Fibroblast of the conjunctiva (primary cell): ENCODE measurements around the gene SLC24A3.

Source experiments
- DNase-seq: peaks from one replicate; pipeline ENCODE4 v3.0.0-alpha.2; 2010; ENCODE audit warnings: low read depth

The SLC24A3 gene

DNA sequence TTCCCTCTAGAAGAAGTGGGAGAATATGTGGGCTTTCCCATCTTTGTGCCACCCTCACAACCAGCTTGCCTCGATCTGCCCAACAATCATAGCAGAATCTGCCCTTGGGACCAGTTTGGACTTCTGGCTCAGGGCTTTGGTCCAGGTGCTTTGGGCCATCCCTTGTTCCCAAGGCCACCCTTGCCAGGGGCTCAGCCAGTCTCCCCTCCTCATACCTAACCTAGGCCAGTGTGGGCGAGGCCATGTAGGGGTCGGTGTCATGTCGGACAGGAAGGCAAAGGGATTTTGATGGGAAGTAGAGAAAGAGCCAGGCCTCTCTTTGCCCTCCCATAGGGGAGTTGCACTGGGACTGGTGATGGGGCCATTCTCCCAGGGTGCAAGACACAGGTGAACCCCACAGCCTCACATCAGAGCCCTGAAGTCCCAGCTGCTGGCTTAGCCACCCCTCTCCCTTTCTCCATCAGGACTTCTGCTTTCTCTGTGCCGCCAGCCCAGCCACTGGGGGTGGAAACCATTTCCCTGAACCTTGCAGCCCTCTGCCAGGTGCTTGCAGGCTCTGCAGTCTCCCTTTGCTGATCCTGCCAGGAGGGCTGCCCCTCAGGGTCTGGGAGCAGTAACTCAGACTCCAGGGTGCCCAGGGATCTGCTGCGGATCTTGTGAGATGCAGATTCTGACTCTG, 60.7 kb downstream of the SLC24A3 start:
- no peak for DNase-seq

DNA sequence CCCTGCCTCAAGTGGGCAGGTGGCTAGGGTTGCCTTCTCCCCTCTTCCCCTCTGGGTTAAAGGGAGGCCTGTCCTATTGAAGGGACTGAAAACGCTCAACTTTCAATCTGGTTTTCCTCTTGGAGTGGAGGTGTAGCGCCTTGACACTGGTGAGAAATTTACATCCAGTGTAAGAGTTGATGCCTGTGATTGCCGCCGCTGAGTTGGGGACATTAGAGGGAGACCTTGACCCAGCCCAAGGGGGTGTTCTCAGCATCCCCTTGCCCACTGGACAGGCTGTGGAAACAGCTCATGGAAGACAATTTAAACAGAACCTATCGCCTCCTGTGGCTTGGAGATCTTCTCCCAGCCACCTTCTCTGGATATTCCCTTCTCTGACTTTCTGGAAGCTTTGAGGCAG, 61.6 kb downstream of the SLC24A3 start:
- no peak for DNase-seq

DNA sequence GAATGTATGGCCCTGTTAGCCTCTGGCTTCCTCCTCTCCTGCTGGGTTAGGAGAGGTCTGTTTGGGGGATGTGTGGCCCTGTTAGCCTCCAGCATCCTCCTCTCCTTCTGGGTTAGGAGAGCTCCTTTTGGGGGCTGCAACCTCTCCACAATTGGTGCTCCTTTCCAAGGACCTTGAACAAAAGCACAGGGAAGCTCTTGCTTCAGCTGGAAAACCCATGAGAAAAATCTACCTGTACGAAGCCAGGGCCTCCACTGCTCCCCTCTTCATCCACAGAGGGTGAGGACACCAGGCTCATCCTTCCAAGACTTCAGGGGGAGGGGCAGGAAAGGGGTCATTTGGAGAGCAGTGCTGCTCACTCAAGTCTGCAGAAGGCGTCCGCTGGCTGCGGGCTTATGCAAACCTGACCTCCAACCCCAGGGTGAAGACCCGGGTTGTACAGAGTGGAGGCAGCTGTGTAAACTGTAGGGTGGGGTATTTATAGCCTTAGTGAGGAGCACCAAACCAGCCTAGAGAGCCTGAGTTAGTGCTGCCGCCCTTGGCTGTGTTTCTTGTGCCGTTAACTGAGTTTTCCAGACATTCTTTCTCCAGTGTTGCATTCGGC, 62.1 kb downstream of the SLC24A3 start:
- no peak for DNase-seq

DNA sequence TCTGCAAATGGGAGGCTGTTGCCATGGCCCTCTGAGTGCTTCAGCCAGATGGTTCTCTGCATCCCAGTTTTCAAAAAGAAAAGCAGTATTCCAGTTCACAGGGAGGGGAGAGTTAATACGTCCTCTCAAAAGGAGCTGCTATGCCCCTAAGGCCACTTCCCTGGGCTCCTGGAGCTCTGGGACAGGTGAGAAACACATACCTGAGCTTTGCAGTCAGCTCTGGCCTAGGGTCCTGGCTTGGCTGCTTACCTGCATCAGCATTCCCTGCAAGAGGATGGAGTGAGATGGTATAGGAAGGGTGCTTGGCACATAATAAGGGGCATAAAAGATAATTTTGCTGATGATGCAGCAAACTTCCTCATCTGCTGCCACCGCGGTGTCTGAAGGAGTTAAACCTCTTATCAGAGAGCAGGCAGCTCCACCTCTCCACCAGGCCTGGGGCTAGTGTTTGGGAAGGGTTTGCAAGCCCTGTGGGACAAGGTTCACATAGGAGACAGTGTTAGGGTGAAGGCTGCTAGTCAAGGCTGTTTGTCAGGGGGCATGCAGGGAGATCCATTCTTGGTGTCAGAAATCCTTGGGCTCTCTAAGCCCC, 62.7 kb downstream of the SLC24A3 start:
- no peak for DNase-seq

DNA sequence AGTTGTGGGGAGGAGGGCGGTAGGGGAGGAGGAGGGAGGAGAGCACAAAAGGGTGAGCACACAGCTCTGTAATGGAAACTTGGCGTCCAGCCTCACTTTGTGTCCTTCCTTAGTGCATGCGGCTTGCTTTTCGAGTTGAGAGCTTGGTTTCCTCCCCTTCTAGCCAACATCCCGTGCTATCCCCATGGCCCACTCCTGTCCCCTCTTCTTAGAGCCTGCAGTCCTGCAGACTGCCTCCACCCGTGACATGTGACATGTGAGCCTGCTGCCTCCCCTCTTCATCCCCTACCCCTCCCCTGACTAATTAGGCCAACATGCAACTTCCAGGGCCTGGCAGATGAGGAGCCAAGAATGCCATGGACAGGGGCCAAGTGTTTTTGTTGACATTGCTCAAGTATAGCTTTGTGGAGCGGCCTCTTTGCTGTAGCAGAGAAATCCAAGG, 63.2 kb downstream of the SLC24A3 start:
- DNase-seq, result peak; percentile 81

DNA sequence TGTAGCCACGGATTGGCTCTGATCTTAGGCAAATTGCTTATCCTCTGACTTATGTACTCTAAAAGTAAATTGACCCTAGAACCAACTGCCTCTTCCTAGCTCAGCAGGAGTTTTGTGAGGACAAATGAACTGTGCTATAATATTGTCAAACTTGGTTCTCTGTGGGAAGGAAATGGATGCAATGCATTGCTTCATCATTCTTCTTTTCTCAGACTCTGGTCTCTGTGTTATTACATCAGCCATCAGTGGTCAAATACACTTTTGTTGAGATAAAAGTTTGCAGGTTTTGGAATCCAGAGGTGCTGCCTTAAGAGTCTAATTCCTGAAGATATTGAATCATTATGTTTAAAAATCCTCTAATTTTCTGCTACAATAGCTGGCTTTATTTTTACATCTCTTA, 64.9 kb downstream of the SLC24A3 start:
- no peak for DNase-seq

DNA sequence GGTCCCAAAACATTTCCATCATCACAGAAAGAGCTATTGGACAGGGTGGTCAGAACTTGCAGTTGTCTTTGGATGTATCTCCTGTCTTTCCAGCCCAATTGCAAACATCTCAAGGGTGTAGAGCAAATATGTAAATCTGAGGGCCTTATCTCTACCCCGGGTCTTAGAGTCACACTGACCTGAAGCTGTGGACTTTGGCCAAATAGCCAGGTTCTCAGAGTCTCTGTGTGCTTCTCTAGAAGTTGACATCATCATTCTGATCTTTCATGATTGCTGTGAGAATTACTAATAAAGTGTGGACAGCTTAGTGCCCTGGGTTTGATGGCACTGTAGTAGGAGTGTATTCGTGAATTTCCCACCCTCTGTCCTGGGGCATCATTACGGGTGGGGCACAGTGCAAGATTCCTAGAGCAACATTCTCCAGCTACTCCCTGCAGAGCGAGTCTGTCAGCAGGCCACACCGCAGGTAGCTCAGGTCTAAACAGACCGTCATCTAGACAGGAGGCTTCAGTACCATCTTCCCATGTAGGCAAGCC, 71.1 kb downstream of the SLC24A3 start:
- DNase-seq, result no peak

DNA sequence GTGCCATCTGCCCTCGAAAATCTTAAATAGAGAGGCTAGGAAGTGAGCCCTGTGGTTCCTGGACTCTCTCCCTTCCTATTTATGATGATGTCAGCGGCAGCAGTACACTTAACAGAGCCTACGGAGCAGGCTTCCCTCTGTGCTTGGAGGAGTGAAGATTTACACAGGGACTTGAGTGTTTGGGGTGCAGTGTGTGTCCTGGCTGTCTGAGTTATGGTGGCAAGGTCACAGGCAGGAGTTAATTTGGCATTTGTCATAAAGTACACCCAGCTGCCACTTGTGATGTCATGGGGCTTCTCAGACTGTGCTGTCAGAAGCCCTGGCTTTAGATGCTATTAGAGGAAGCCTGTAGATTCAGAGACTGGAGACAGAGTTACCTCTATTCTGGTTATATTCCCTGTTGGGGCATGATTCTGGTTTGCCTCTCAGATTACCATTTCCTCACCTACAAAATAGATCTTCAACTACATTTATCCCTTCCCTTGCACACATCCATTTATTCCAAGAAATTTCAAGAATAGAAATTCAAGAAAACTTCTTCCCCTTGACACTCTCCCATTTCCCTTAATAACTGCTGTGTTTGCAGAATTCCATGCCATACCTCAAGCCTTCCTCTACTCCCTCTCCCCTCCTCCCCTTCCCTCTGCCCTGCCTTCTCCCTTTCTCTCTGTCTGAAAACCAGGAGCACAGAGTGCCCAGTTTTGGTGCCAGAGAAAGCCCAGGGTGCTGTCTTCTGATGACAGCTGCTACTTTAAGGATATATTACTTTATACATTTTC, 72.1 kb downstream of the SLC24A3 start:
- no peak for DNase-seq

DNA sequence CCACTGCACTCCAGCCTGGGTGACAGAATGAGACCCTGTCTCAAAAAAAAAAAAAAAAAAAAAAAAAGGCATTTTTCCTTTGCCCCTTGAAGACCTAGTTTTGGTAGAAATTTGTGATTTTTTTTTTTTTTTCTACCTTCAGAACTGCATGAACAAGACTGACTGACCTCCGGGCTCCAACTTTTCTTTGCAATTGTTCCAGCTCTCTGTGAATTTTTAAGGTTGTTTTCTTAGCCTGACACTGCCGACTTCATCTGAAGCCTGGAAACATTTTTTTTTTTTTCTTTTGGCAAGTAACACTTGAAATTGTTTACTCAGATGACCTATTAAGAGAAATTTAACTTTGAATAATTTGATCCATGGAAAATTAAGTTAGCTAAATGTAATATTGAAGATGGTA, 73.0 kb downstream of the SLC24A3 start:
- no peak for DNase-seq

DNA sequence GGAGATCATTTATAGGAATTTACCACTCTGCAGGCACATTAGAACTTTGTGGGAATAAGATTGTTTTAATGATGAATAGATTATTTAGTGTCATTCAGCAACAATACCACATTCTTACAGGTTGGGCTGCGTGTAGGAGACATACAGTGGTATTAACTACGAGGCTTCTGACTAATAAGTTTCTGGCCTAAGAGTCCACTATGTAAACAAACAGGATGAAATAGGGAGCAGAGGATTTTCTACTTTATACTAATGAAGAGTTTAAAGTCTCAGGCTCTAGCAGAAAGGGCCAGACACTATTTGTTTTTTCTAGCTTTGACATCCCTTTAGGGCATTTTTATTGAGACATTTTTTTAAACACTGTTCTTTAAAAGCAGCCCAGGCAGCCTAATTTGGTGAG, 75.6 kb downstream of the SLC24A3 start:
- DNase-seq, result no peak

DNA sequence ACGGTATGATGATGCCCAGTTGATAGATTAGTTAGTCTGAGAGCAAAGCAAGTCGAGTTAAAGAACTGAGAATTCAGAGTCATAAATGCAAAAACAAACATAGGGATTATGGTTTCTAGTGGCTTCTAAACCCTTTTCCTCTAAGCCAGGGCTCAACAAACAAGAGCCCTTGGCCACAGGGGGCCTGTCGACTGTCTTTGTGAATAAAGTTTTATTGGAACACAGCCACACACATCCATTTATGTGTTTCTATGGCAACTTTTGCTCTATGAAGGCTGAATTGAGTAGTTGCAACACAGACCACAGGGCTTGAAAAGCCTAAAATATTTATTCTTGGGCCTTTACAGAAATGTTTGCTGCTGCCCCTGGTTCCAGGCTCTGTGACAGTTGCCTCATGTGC, 76.2 kb downstream of the SLC24A3 start:
- no peak for DNase-seq

DNA sequence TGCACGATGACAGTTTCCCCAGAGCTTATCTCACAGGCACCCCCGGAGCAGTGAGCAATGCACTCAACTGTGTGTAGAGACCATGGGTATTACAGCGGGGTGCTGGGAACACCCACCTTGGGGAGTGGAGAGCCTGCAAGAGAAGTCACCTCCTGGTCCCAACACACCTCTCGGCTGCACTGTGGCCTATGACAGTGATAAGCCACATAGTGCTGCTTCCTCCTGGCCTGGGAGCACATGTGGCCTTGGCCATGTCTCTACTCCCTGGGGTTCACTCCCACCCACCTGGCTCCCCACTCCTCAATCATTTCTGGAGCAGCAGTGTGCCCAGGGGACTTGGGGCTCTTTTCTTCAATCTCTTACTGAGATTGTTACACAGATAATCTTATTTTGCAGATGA, 77.0 kb downstream of the SLC24A3 start:
- no peak for DNase-seq

DNA sequence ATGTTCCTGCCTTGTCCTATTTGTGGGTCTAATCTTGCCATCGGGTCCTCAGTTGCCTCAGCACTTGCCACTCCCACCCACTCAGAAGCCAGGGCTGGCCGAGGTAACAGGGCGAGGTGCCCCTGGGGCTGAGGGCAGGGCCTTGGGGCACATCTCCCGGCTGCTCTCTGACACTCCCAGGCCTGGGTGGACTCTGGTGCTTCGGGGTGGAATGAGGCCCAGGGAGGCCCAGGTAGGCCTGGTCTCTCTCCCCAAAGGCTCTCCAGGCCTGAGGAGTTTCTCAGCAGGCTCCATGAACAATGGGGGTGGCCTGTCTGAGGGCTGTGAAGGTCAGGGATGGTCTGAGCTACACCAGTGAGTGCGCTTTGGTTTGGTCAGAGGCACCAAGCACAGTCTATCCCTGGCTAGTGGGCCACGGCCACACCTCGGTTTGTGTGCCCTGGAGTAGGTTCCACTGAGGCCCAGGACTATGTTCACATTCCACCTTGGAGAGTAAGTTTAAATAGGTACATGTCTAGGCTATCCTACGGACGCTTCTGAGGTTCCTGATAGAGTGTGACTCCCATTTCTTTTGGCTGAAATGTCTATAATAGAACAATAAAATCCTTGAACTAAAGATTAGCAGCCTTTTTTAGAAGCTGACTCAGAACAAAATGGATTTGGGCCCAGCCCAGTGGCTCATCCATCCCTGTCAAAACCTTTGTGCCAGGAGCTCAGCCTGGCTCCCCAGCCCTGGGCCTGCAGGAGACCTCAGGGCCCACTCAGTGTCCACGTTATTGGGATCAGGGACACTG, 78.8 kb downstream of the SLC24A3 start:
- no peak for DNase-seq

DNA sequence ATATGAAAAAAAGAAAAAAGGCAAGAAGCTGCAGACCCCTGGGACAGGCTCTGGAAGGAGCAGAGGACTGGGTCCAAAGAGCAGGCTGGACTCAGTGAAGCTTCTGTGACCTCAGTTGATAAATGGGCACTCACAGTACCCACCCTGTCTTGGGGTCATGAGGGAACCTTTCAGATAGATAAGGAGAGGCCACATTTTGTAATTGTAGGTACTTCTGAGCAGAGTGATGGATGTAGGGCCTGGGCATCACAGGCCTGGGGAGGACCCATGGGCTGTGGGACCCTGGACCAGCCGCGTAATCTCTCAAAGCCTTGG, 79.3 kb downstream of the SLC24A3 start:
- no peak for DNase-seq

DNA sequence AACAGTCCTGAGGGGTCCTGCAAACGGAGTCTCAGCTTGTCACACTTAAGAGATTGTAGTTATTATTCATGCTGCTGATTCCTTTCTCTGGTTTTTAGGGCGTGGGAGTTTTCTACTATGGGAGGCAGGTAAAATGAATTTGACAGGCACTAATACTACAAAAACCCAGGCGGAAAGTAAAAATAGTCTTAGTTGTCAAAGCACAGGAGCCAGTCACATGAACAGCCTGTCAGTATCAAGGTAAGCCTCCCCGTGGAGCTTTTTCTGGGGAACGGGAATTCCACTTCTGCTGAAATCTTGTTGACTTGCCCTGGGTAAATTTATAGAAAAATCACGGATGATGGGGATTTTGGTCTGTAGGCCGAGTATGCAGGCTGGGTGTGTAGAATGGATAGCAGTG, 79.8 kb downstream of the SLC24A3 start:
- DNase-seq, result no peak

DNA sequence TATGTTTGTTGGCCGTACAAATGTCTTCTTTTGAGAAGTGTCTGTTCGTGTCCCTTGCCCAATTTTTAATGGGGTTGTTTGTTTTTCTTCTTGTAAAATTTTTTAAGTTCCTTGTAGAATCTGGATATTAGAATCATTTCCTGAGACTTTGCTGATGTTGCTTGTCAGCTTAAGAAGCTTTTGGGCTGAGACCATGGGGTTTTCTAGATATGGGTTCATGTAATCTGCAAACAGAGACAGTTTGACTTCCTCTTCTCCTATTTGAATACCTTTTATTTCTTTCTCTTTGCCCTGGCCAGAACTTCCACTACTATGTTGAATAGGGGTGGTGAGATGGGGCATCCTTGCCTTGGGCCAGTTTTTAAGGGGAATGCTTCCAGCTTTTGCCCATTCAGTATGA, 82.6 kb downstream of the SLC24A3 start:
- DNase-seq, result no peak

DNA sequence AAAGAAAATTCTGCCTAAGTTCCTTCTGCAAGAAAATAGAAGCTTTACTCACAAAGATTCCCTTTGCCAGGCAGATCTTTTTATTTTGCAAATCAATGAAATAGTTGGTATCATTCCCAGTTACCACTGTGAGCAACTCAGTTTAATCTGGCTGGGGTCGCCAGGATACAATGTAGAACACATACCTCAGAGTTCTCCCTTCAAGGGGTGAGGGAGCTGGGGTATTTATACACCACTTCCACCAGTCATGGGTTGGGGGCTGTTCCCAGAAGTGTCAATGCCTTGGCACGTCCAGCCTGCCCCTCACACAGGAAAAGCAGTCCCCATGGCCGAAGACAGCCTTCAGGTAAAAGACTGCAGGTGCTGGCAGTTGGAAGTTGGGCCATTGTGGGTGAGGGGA, 86.2 kb downstream of the SLC24A3 start:
- no peak for DNase-seq

DNA sequence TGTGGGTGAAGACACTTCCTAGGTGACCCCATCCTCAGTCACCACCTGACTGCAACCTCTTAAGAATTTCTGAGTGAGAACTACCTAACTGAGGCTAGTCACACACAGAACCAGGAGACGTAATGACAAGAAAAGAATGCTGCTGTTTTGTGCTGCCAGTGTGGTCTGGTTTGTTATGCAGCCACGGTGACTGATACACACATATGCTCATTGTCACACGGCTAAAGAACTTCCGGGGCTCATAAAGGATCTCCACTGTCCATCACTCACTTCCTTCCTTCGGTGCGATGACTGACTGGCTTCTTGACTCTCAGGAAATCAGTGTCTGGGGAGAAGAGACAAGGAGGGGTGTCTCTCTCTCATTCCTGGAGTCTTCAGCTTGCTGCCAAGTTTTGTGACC, 88.0 kb downstream of the SLC24A3 start:
- DNase-seq, result no peak

DNA sequence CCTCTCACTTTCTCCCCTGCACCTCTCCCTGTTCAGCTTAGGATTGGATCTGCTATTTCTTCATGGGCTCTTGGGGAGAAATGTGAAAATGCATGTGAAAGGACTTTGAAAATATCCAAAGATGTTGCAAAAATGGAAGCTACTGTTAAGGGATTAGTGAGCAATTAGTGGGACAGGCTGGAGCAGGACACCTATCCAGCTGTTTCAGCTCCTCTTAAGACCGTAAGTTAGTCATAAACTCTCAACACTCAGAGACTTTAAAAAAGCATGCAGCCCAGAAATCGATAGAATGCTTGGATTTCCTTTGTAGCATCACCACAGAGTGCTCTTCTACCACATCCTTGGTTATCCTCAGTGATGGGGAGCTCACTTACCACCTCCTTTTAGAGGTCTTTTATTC, 88.7 kb downstream of the SLC24A3 start:
- DNase-seq, result no peak

DNA sequence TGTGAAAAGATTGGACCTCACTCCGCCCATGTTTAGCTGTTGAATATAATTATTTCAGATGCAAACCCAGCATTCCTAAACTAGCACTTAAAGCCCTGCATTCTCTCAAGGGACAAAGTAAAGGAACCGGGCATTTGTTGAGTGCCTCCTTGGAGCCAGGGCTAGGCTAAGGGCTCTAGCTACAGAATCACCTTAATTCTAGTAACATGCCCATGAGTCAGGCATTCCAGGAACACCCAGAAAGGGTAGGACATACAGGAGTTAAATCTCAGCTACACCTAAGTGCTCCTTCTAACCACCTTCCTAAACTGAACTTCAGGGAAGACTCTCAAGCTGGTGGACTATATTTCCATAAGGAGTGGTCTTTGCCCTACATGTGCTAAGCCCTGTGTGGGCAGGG, 89.4 kb downstream of the SLC24A3 start:
- no peak for DNase-seq

DNA sequence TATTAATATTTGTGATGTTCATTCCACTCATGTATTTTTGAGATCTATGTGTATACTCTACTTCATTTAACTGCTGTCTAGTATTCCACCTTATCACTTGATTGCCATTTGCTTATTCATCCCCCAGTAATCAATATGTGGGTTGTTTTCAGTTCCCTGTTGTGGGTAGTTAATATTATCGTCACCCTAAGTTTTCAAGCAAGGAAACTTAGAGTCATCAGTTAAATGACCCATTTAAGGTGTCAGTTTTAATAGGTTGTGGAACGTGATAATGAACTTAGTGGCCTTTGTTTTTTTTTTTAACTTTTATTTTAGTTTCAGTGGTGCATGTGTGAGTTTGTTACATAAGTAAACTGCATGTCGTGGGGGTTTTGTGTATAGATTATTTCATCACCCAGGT, 90.3 kb downstream of the SLC24A3 start:
- DNase-seq, result no peak

DNA sequence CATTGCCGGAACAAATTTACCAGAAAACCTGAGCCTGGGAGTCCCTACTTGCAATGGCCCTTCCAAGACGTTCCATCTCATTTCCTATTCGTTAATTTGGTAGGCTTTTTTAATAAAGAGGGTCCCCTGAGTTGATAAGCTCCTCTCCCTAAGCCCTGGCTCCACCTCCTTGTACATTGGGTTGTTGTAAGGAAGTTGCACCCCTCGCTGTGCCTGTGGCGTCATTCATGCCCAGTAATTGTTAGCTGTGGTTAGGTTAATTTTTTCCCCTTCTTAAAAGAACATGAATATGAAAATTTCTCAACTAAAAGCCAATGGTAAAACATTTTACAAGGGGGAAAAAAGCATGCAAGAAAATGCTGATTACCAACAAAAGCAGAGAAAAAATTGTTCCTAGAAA, 91.9 kb downstream of the SLC24A3 start:
- DNase-seq, result no peak
